ENCODE measurements around the gene SPDYC.

DNA sequence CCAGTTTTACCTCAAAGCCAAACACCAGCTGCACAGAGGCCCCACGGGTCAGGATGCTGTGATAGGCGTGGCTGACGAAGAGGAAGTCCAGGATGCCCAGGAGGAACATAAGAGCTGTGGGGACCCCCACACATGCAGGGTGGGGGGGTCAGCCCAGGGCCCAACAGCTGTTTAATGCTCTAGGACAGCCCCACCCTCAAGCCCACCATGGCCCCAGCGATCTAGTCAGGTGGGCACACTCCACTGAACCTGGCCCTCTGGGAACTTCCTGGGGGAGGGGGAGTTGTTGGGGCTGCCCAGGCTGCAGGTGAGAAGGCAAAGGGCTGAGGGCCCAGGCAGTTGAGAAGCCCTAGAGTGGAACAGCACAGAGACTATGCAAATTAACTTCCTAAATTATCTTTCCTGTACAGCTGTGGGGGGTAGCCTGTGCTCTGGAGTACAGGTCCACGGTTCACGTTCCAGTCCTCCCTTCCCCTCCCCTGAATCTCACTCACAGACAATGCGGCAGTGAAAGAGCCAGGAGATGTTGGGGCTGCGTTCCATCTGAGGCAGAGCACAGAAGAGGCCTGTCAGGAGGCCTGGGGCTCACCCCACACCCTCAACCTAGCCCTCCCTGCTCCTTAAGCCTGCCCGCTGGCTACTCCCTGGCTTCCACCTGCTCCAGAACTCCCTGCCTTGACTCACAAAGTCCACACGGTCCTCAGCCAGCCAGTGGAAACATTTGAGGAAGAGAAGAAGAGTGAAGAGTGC, 37.6 kb upstream of the SPDYC start:
- TF ChIP-seq EZH2phosphoT487 (IDR thresholded peaks at IDR 0.05; ENCODE audit: borderline replicate concordance, low read depth, low read length), result no peak
- TF ChIP-seq, protein P1, sequence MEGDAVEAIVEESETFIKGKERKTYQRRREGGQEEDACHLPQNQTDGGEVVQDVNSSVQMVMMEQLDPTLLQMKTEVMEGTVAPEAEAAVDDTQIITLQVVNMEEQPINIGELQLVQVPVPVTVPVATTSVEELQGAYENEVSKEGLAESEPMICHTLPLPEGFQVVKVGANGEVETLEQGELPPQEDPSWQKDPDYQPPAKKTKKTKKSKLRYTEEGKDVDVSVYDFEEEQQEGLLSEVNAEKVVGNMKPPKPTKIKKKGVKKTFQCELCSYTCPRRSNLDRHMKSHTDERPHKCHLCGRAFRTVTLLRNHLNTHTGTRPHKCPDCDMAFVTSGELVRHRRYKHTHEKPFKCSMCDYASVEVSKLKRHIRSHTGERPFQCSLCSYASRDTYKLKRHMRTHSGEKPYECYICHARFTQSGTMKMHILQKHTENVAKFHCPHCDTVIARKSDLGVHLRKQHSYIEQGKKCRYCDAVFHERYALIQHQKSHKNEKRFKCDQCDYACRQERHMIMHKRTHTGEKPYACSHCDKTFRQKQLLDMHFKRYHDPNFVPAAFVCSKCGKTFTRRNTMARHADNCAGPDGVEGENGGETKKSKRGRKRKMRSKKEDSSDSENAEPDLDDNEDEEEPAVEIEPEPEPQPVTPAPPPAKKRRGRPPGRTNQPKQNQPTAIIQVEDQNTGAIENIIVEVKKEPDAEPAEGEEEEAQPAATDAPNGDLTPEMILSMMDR (conservative IDR thresholded peaks at IDR 0.05; ENCODE audit: low read length), result no peak

Data from OCI-LY7 (cell line).